H9 (cell line): ENCODE data around the gene DMPK. TPM values are rescaled to one million over a fixed set of nuclear protein-coding genes. Genes with fewer than 3 reads are reported as not detected.
A peak's percentile ranks its signal among the peaks of the same experiment; 100 is the strongest.

ENCODE experiments used
- DNase-seq: peaks from one replicate; pipeline ENCODE4 v3.0.0-alpha.2; 2017
- H2AFZ ChIP-seq: one replicate; pipeline ENCODE4 v1.6.1; 2013; ENCODE audit warnings: mild to moderate bottlenecking, low read length, control low read depth, moderate library complexity
- H2AK5ac ChIP-seq: 2 replicates; pipeline ENCODE4 v1.6.1; 2013; ENCODE audit warnings: low read length, control low read depth, mixed read lengths; ENCODE audit not compliant: insufficient read length
- H2BK120ac ChIP-seq: one replicate; pipeline ENCODE4 v1.6.1; 2013; ENCODE audit warnings: low read depth, mild to moderate bottlenecking, low read length, control low read depth, inconsistent platforms; ENCODE audit not compliant: poor library complexity, severe bottlenecking
- H2BK12ac ChIP-seq: 2 replicates; pipeline ENCODE4 v1.6.1; 2013; ENCODE audit warnings: low read length, control low read depth, mixed read lengths, low read depth; ENCODE audit not compliant: insufficient read length
- H2BK15ac ChIP-seq: 2 replicates; pipeline ENCODE4 v1.6.1; 2013; ENCODE audit warnings: low read depth, low read length, control low read depth
- H2BK20ac ChIP-seq: one replicate; pipeline ENCODE4 v1.6.1; 2013; ENCODE audit warnings: low read depth, mild to moderate bottlenecking, low read length, control low read depth, inconsistent platforms; ENCODE audit not compliant: poor library complexity, severe bottlenecking
- H2BK5ac ChIP-seq: 2 replicates; pipeline ENCODE4 v1.6.1; 2013; ENCODE audit warnings: low read length, control low read depth, mixed read lengths; ENCODE audit not compliant: insufficient read length
- H3K14ac ChIP-seq: 2 replicates; pipeline ENCODE4 v1.6.1; 2013; ENCODE audit warnings: low read length, control low read depth; ENCODE audit not compliant: insufficient read depth
- H3K18ac ChIP-seq: 2 replicates; pipeline ENCODE4 v1.6.1; 2013; ENCODE audit warnings: low read depth, mild to moderate bottlenecking, mixed read lengths, low read length, control low read depth; ENCODE audit not compliant: insufficient read length
- H3K23ac ChIP-seq: 2 replicates; pipeline ENCODE4 v1.6.1; 2013; ENCODE audit warnings: low read length, control low read depth, mixed read lengths, low read depth; ENCODE audit not compliant: insufficient read length
- H3K23me2 ChIP-seq: 2 replicates; pipeline ENCODE4 v1.6.1; 2013; ENCODE audit warnings: low read depth, mild to moderate bottlenecking, mixed read lengths, low read length, control low read depth; ENCODE audit not compliant: insufficient read length, poor library complexity, severe bottlenecking
- H3K27ac ChIP-seq: 2 replicates; pipeline ENCODE4 v1.5.1; 2013; ENCODE audit warnings: low read length, control low read depth, mixed read lengths, low read depth; ENCODE audit not compliant: insufficient read length
- H3K27me3 ChIP-seq: 2 replicates; pipeline ENCODE4 v1.6.1; 2013; ENCODE audit warnings: low read length, control low read depth, inconsistent platforms; ENCODE audit not compliant: insufficient read depth
- H3K4ac ChIP-seq: 2 replicates; pipeline ENCODE4 v1.6.1; 2013; ENCODE audit warnings: low read depth, mild to moderate bottlenecking, control low read depth, inconsistent platforms, low read length, moderate library complexity
- H3K4me1 ChIP-seq: 2 replicates; pipeline ENCODE4 v1.6.1; 2013; ENCODE audit warnings: low read length, control low read depth, inconsistent platforms; ENCODE audit not compliant: insufficient read depth
- H3K4me2 ChIP-seq: 2 replicates; pipeline ENCODE4 v1.6.1; 2013; ENCODE audit warnings: low read length, control low read depth, mixed read lengths; ENCODE audit not compliant: insufficient read length, insufficient read depth
- H3K56ac ChIP-seq: 2 replicates; pipeline ENCODE4 v1.6.1; 2013; ENCODE audit warnings: low read depth, mild to moderate bottlenecking, mixed read lengths, low read length, control low read depth; ENCODE audit not compliant: insufficient read length
- H3K79me1 ChIP-seq: 2 replicates; pipeline ENCODE4 v1.6.1; 2013; ENCODE audit warnings: low read depth, mild to moderate bottlenecking, moderate library complexity, low read length, control low read depth, inconsistent platforms; ENCODE audit not compliant: insufficient read depth, poor library complexity, severe bottlenecking
- H3K79me2 ChIP-seq: 2 replicates; pipeline ENCODE4 v1.6.1; 2013; ENCODE audit warnings: low read length, control low read depth, inconsistent platforms; ENCODE audit not compliant: insufficient read depth
- H3K9ac ChIP-seq: 2 replicates; pipeline ENCODE4 v1.6.1; 2013; ENCODE audit warnings: low read length, control low read depth, mixed read lengths; ENCODE audit not compliant: insufficient read length; ENCODE audit errors: extremely low read depth
- H3K9me3 ChIP-seq: one replicate; pipeline ENCODE4 v1.6.1; 2013; ENCODE audit warnings: low read depth, low read length, inconsistent platforms; ENCODE audit not compliant: control insufficient read depth
- H3T11ph ChIP-seq: one replicate; pipeline ENCODE4 v1.6.1; 2013; ENCODE audit warnings: mild to moderate bottlenecking, low read length, control low read depth, inconsistent platforms
- H4K20me1 ChIP-seq: one replicate; pipeline ENCODE4 v1.6.1; 2013; ENCODE audit not compliant: control insufficient read depth, insufficient read length, insufficient read depth
- H4K5ac ChIP-seq: 2 replicates; pipeline ENCODE4 v1.6.1; 2013; ENCODE audit warnings: low read depth, mild to moderate bottlenecking, mixed read lengths, low read length, control low read depth; ENCODE audit not compliant: insufficient read length
- H4K8ac ChIP-seq: replicated peaks from 2 replicates; pipeline ENCODE4 v1.6.1; 2013; ENCODE audit warnings: low read length, control low read depth, mixed read lengths, low read depth; ENCODE audit not compliant: insufficient read length
- H4K91ac ChIP-seq: 2 replicates; pipeline ENCODE4 v1.6.1; 2013; ENCODE audit warnings: low read depth, mild to moderate bottlenecking, moderate library complexity, mixed read lengths, low read length, control low read depth; ENCODE audit not compliant: insufficient read length
- H3K27ac Mint-ChIP-seq, 3 experiments: 2 replicates in 2 of 3; 3 replicates in 1 of 3; pipeline ENCODE4 v1.8.0; 2020 to 2021; ENCODE audit warnings: mixed read lengths in 3 of 3, mild to moderate bottlenecking in 1 of 3, moderate library complexity in 1 of 3
- H3K27me3 Mint-ChIP-seq: 2 replicates; pipeline ENCODE4 v1.8.0; 2021; ENCODE audit warnings: low read depth, mild to moderate bottlenecking, moderate library complexity, mixed read lengths
- H3K36me3 Mint-ChIP-seq, 3 experiments: 2 replicates in 2 of 3; 3 replicates in 1 of 3; pipeline ENCODE4 v1.8.0; 2020 to 2021; ENCODE audit warnings: low read depth in 3 of 3, mixed read lengths in 3 of 3; ENCODE audit not compliant: insufficient read depth in 1 of 3
- H3K4me1 Mint-ChIP-seq, 2 experiments: 2 replicates each; pipeline ENCODE4 v1.8.0; 2020; ENCODE audit warnings: mixed read lengths in 2 of 2
- H3K4me3 Mint-ChIP-seq, 2 experiments: 2 replicates in 1 of 2; 3 replicates in 1 of 2; pipeline ENCODE4 v1.8.0; 2020 to 2021; ENCODE audit warnings: mild to moderate bottlenecking in 2 of 2, mixed read lengths in 2 of 2, moderate library complexity in 1 of 2
- H3K9me3 Mint-ChIP-seq, 2 experiments: 2 replicates in 1 of 2; 3 replicates in 1 of 2; pipeline ENCODE4 v1.8.0; 2020; ENCODE audit warnings: mild to moderate bottlenecking in 2 of 2, mixed read lengths in 2 of 2, moderate library complexity in 1 of 2
- CTCF ChIP-seq: fragments of 200-600 bp; sonication (generic); conservative IDR thresholded peaks from 3 replicates; pipeline ENCODE4 v1.8.0; 2021; ENCODE audit warnings: antibody characterized with exemption, mild to moderate bottlenecking
- WGBS: extraction: QIAGEN DNeasy Blood & Tissue Kit; methylation state at CpG from one replicate; pipeline ENCODE4 v1.1.7; 2013; ENCODE audit warnings: missing lambda C conversion rate, low lambda C conversion rate, mixed read lengths; ENCODE audit not compliant: insufficient read length; ENCODE audit errors: extremely low coverage; 5-methylcytosine and 5-hydroxymethylcytosine counted together
- total RNA-seq: library from RNA; stranded (reverse); gene quantifications from 2 replicates; pipeline ENCODE4 v1.2.1, GENCODE V29; 2021

DMPK gene
- total RNA-seq, 1 experiment from 2014 or later: 67.4 TPM

GRCh38 chr19:45763691-45764294, 18.5 kb downstream of the DMPK start:
- Histone ChIP-seq H4K8ac (no peak overlapping the region), H3K9ac (no peak overlapping the region), H3K56ac (no peak overlapping the region), H2BK20ac (no peak overlapping the region), H3K4me1 (peaks cover 3% of the 10 kb centered on the region; the same call in 1 of the 2 replicates), H4K20me1 (no peaks in the 10 kb centered on the region), H2BK15ac (no peak overlapping the region), H3K18ac (peak overlapping the region; percentile 61), H3K14ac (peak overlapping the region; percentile 0; the same call in 1 of the 2 replicates), H2BK120ac (no peak overlapping the region), H3K23ac (no peak overlapping the region), H3K27me3 (no peaks in the 10 kb centered on the region), H3K79me2 (no peaks in the 10 kb centered on the region), H3K4ac (no peak overlapping the region), H3K79me1 (no peaks in the 10 kb centered on the region), H2BK5ac (no peak overlapping the region), H3K9me3 (no peaks in the 10 kb centered on the region), H2AK5ac (no peak overlapping the region), H4K5ac (no peak overlapping the region), H3K4me2 (no peak overlapping the region), H2BK12ac (no peak overlapping the region), H3K27ac (no peak overlapping the region), H3K23me2 (peaks cover 12% of the 10 kb centered on the region), H2AFZ (no peak overlapping the region), H4K91ac (no peak overlapping the region), H3T11ph (no peak overlapping the region)
- H3K4me3 Mint-ChIP-seq: no peak overlapping the region; a peak in 1 of 5 replicates
- H3K36me3 Mint-ChIP-seq: 0 out of 7 replicates have a peak, but pooled peaks cover 0 to 2% (median 0%) of the 10 kb centered on the region in 3 experiments
- no peak overlapping the region for H3K27ac Mint-ChIP-seq
- WGBS: no CpG with 5 or more reads among the region's 27 CpGs
- H3K9me3 Mint-ChIP-seq: no peaks in the 10 kb centered on the region; a peak in 1 of 5 replicates
- no peak for DNase-seq
- H3K27me3 Mint-ChIP-seq: peaks cover 13% of the 10 kb centered on the region
- peaks cover 8 to 35% of the 10 kb centered on the region in 2 experiments for H3K4me1 Mint-ChIP-seq
- TF ChIP-seq CTCF: no peak
